Stimulated activated CD4-positive, alpha-beta T cell treated with anti-CD3 and anti-CD28 coated beads, Interleukin-4, amount 100 ng/mL, for 48 hours (primary cell): ENCODE measurements around the gene AKR1C3.
"Not testable (repeated sequence)": the region's sequence is repeated elsewhere in the genome, so short reads cannot be mapped to it uniquely, and the experiment has no call there.

Experiments used
- DNase-seq, 2 donors: peaks; one replicate each; pipeline ENCODE4 v3.0.0-alpha.2; 2020; ENCODE audit warnings: low read depth in 2 of 2

Gene AKR1C3

DNA sequence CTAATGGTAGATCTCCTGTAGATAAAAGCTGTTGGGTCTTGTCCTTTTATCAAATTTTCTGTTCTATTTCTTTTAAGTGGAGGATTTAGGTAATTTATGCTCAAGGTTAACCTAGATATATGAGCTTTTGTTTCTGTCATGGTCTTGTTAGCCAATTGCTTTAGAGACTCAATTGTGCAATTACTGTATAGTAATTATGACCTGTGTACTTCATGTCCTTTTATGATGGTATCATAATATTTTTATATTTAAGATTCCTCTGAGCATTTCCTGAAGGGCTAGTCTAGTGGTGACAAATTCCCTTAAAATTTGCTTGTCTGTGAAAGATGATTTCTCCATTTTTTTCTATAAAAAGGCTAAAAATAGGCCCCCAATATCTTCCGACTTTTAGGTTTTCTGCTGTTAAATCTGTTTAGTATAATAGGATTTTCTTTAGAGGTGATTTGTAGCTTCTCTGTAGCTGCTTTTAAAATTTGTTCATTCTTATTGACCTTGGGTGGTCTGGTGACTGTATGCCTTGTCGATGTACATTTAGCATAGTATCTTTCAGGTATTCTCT, 5.4 kb upstream of the AKR1C3 start:
- no peak for DNase-seq

DNA sequence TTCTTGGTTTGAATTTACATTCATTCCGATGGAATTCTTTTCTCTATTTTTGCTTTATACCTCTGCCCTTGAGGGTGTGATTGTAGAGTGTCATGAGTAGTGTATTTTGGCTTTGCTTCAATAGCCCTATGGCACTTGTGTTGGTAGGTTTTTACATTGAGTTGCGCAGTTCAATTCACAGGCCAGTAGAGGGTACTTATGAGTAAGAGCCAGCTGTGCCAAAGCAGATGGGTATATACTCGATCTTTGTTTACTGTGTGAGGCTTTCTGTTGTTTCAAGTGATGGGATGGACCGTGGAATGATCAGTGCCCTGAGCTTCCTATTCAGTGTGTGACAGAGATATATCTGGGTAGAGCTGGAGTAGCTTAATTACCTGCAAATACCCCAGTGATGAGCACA, 4.3 kb upstream of the AKR1C3 start:
- no peak for DNase-seq

DNA sequence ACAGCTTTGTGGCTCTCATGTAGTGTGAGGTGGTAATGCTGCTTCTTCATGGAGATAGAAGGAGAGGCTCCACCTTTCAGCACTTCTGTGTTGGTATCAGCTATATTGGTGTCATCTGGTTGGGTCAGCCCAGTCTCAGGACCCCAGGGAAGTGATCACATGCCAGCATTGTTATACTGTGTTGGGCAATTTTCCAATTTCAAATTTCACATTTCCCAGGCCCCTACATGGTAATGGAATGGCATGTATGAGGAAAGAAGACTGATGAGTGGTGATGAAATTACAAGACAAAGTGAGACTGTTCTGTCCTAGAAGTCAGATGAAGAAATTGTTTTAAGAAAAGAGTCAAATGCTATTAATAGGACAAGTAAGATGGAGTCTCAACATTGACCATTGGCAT, 3.7 kb upstream of the AKR1C3 start:
- no peak for DNase-seq

DNA sequence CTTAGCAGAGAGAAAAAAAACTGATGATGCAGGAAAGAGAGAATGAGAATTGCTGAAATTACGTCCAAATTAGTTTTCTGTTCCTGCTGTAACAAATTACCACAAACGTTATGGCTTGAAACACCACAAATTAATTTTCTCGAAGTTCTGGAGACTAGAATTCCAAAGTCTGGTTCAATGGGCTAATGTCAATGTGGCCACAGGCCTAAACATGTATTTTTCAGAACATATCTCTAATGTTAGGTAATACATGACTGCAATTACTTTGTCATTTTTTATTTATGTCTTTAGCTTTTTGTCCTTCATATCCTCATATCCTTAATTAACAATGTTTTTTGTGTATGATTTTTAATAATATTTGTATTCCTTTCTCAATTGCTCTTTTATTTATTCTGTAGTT, 3.0 kb upstream of the AKR1C3 start:
- DNase-seq, result no peak

DNA sequence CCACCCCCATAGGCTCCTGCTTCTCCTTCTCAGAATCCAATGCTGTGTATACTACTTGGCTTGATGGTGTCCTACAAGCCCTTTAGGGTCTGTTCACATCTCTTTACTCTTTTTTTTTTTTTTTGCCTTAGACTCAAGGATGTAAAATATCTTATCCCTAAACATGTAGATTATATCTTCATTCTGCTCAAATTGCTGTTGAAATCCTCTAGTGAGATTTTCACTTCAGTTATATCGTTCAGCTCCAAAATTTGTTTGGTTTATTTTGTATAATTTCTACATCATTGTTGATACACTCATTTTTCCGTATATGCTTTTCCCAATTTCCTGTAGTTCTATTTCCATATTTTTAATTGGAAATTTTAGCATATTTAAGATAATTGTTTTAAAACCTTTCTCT, 1.8 kb upstream of the AKR1C3 start:
- no peak for DNase-seq

DNA sequence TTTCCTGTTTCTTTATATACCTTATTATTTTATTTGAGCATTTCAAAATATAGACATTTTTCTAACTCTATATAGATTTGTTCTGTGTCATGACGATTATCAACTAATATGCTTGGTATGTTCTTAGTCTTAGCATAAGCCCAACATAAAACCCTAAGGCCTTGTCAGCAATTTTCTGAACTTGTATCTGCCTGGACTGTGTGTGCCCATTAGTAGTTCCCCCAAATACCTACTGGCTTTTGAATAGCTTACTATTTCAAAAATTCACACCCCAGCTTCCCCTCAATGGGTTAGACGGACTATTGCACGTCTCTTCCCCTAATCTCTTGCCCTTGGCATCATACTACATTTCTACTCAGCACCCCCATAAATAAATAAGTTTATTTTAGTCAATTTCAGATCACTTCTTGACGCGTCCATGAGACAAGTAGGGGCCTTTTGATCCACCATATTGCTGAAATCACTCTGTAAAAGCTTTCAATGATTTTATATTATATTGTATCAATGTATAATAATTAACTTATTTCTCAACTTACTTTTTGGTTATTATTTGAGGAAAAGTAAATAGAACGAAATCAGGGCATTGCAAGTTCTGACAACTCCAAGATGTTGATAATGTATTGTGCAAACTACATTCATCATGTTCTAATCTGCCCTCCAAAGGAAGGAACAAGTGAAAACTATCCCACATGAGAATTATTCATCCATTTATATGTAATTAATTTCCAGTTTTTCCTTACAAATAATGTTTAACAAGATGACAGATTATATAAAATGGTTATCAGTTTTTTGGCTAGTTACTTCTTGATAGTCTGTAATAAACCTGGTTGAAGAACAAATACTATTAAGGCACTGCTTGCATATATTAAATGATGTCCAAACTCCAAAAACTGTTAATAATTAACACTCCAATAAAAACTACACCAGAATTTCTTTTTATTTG, 1.1 kb upstream of the AKR1C3 start:
- DNase-seq, result no peak

DNA sequence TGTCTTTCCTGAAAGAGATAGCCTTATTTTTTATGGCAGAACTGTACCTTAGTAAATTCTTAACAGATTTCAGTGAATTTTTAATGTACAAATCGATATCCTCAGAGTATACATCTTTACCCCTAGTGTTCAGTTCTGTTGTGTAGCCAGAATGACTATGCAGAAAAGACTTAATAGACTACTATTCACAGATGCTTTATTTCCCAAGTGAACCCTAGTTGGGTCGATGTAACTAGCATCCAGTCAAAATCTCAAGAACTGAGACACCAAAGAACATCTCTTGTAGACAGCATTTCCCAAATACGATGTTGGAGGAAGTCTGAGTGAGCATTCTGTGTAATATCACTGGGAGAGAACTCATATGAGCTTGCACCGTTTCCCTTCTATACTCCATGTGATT, 1.5 kb downstream of the AKR1C3 start:
- DNase-seq, result no peak

DNA sequence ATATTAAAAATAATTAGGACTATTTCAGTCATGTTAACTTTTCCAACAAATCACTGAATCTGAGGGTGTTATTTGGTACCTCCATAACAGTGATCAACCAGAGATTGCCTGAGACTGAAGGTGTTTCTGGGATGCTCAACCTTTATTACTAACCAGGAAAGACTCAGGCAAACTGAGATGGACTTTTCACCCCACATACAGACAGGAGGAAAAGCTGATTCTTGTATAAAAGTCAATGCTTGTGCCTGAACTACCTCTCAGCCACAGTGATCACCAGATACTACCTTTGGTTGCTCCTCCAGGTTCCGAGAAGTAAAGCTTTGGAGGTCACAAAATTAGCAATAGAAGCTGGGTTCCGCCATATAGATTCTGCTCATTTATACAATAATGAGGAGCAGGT, 1.9 kb downstream of the AKR1C3 start:
- no peak for DNase-seq

DNA sequence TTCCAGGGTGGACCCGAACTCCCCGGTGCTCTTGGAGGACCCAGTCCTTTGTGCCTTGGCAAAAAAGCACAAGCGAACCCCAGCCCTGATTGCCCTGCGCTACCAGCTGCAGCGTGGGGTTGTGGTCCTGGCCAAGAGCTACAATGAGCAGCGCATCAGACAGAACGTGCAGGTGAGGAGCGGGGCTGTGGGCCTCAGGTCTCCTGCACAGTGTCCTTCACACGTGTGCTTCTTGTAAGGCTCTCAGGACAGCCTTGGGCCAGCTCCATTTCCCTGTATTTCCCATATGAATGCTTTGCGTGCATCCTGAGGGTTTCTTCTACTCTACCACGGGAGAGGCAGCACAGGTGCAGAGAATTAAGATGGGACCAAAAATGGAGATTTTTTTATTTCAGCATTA, 8.3 kb downstream of the AKR1C3 start:
- DNase-seq, result not testable (repeated sequence)

DNA sequence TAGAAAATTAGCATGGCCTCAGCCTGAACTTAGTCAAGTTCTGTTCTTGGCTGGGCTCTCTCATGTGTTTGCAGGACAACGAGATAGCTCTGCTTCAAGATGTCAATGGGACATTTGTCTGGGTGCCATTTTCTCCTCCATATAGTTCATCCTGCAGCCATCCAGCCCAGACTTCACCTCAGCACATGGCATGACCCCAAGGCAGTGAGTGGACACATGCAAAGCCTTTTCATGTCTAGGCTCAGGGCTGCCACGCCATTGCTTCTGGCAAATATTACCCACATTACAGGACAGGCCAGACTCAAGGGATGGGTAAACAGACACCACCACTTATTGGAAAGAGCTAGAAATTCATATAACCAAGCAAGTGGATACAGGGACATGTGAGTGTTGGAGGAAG, 9.3 kb downstream of the AKR1C3 start:
- DNase-seq, result no peak

DNA sequence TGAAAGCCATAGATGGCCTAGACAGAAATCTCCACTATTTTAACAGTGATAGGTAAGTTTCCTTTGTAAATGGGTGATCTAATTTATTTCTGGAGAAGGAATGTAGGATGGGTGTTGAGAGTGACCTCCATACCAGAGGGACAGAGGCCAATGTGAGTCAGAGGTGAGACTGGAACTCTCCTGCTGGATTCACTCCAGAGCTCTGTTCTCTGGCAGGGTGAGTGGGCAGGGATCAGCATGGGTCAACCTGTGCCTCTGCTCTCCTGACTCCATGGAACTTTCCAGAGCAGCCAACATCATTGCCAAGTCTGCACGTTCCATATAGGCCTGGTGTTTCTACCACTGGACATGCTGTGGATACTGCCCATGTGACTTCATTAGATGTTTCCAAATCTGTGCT, 11.4 kb downstream of the AKR1C3 start:
- no peak for DNase-seq

DNA sequence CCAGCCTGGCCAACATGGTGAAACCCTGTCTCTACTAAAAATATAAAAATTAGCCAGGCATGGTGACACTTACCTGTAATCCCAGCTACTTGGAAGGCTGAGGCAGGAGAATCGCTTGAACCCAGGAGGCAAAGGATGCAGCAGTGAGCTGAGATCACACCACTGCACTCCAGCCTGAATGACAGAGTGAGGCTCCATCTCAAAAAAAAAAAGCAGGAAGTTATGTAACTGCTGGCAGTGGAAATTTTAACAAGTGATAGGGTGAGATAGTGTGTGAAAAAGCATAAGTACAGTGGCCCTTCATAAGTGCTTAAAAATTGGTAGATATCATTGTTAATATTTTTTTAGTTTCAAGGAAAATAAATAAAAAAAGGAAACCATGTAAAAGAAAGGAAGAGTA, 12.3 kb downstream of the AKR1C3 start:
- DNase-seq, result no peak

DNA sequence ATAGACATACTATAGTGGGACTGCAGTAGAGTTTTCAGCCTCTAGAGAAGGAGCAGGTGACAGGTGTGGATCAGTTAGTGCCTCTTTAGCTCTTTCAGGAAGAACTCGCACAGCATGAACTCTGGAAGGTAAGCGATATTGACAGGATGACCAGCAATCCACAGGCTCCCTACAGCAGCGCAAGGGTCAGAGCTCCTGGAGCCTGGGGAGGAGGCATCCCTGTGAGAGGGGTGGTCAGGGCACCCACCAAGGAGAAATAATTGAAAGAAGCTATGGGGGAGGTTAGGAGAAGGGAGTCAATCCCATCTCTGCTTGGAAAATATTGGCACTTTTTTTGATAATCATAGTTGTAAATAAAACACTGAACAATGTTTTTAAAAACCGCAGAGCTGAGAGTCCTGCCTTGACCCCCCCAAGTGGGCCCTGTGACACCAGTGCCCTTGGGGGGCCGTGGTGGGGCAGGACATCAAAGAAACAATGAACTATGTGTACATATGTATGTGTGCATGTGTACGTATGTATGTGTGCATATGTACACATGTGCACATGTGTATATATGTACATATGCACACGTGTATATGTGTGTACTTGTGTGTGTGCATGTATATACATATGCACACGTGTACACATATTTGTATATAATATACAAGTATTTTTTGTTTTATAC, 13.8 kb downstream of the AKR1C3 start:
- no peak for DNase-seq

DNA sequence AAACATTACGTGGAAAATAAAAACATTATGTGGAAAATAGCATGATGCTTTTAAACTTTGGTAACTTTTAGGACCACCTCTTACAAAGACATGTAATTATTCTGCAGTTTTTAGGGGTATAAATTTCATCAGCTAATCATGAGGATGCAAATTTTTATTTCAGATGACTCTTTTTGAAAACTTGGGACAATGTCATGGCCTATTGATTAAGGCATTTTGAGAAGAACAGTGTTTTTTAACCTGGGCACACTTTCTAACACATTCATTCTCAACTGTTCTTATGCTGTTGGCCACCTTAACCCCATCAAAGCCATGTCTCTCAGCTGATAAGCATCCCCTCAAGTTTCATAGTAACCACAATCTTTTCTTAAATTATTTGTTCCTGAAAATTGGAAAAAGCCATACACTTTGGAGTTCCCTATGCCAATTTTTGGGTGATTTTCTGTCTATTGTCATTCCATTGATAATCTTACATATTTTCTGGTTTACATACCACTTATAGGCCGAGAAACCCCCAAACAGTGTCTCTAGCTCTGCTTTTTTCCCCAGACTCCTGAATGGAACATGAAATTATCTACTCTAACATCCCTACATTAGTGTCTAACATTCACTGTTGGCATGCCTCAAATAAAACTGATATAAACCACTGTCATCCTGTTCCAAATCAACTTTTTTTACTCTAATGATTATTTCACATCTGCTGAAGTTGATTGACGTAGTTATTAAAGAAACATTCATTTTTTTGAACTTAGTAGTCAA, 14.6 kb downstream of the AKR1C3 start:
- no peak for DNase-seq

DNA sequence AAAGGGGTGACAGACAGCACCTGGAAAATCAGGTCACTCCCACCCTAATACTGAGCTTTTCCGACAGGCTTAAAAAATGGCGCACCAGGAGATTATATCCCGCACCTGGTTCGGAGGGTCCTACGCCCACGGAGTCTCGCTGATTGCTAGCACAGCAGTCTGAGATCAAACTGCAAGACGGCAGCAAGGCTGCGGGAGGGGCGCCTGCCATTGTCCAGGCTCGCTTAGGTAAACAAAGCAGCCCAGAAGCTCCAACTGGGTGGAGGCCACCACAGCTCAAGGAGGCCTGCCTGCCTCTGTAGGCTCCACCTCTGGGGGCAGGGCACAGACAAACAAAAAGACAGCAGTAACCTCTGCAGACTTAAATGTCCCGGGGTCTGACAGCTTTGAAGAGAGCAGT, 15.6 kb downstream of the AKR1C3 start:
- DNase-seq, result not testable (repeated sequence)

DNA sequence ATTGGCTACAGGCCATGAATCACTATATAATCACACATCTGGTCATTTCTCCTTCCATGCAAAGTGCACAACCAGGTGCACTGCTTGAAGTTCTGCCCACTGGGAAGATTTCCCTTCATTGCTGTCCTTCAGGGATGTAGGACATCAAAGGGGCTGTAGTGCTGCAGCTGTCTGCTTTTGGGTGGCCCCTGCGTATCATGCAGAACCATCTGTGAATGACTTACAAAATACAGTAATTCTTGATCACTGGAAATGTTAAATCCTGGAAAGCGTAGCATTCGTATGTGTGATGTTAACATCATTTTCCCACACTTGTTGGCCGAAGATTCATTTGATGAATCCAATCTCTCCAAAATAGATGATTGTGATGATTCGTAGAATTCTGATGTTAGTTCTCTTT, 22.4 kb downstream of the AKR1C3 start:
- no peak for DNase-seq

DNA sequence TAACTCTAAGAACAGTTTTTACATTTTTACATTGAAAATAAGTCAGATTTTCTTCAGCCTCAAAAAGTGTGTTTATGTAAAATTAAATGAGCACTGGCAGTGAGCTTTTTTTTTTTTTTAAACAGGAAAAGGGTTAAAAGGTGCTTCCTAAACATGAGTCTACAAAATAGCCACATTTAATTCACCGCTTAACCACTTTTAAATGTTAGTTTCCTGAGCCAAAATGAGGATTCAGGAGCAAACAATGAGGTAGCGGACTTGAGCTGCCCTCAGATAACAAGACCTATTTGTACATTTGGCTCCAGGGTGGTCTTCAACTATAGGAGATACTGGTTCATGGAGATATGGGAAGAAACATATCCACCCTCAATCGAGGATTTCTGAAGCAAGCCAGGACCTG, 22.8 kb downstream of the AKR1C3 start:
- DNase-seq, result no peak

DNA sequence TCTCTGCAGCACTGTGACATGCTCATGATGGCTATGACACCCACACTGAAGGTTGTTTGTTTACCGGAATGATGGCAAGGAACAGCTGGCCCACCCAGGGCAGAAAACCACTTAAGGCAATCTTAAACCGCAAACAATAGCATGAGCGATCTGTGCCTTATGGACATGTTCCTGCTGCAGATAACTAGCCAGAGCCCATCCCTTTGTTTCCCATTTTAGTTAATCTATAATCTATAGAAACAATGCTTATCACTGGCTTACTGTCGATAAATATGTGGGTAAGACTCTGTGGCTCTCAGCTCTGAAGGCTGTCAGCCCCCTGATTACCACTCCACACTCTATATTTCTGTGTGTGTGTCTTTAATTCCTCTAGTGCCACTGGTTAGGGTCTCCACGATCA, 25.8 kb downstream of the AKR1C3 start:
- not testable (repeated sequence) for DNase-seq

DNA sequence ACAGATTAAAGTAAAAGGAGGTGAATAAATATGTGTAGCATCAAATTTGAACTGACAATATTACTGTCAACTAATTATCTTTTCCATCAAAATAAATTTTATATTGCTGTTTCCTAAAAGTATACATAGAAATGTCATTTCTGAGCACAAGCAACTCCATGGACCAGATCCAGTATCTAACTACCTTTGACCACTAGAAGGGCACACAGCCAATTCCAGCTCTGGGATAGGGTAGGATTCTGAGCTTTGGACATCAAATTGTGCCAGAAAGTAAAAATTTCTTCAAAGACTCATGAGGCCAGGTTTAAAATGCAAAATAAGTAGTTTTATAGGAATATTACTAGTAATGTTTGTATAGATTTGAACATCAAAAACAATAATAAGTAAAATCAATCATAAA, 29.7 kb downstream of the AKR1C3 start:
- DNase-seq, result no peak

DNA sequence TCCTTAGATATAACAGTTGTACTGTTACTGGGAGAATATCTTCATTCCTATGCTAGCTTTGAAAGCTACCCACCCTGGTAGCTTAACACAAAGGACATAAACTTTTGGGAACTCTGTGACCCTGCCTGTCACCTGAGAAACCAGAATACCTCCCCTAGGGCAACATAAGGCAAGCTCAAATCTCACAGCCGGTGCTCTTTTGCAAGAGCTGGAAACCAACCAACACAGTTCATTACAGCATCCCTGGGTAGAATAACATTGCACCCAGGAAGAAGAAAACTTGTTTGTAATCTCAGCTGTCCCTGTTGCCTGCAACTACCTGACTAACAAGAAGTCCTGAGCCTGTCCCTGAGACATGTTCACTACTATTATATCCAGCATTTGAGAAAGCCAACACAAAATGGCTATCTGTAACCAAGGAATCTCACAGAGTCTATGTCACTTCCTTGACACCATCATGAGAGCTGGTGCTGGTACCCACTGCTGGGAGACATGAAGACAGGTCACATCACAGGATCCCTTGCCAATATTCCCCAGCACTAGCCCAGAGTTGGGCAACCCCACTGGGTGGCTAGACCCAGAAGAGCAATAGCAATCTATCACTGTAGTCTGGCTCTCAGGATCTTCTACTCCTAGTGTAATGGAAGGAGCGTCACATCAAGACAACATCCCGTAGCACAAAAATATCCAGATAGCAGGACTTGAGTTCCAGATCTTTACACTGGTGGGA, 31.3 kb downstream of the AKR1C3 start:
- DNase-seq, result no peak

DNA sequence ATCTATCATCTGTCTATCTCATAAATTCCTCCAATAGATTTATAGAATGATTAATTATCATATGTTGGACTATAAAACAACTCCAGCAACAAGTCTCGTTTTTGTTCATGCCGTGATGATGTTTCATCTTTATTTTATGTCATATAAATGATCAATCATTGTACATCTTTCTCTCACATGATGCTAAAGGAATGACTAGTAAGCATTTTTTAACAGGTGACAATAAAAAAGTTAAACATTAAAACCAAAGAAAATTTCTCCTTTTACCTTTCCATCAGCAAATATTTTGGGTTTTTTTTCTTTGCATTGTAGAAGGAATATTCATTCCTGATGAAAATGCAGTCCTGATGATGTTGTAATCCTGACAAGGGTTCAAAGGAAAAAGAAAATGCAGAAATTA, 41.4 kb downstream of the AKR1C3 start:
- no peak for DNase-seq
